Upper lobe of left lung (tissue), 4 donors: ENCODE results near the gene SPOCK1.

ENCODE experiments used
- POLR2AphosphoS5 ChIP-seq, 2 donors: sonication (generic); formaldehyde crosslinking; IDR thresholded peaks; one replicate each; pipeline ENCODE4 v1.5.1; 2017; ENCODE audit warnings: antibody characterized with exemption in 2 of 2
- TF ChIP-seq, protein P1 (sequence below), 6 experiments: fragments of 450-650 bp in 4 of 6; fragments of 200-600 bp in 2 of 6; sonication (generic) in 2 of 6; IDR thresholded peaks; one replicate each; pipeline ENCODE4 v1.5.1; 2016 to 2019; ENCODE audit warnings: antibody characterized with exemption in 6 of 6

DNA sequence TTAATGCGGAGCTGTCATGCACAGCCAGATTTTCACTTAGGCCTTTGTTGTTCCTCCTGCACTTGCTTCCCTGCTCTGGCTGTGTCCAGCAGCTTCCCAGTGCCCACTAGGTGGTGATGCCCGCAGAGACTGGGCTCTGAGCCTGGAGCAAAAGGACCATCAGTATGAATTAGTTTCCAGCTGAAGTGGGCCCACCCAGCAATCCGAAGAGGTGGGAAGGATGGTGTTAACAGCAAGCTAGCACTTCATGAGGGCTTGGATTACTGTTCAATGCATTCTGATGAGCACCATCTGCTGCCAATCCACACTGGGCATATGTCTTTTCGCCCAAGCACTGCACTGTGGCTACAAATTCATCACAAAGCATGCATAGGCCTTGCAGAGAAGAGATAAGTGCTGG lies 459.1 kb downstream of the SPOCK1 start:
- TF ChIP-seq, protein P1, sequence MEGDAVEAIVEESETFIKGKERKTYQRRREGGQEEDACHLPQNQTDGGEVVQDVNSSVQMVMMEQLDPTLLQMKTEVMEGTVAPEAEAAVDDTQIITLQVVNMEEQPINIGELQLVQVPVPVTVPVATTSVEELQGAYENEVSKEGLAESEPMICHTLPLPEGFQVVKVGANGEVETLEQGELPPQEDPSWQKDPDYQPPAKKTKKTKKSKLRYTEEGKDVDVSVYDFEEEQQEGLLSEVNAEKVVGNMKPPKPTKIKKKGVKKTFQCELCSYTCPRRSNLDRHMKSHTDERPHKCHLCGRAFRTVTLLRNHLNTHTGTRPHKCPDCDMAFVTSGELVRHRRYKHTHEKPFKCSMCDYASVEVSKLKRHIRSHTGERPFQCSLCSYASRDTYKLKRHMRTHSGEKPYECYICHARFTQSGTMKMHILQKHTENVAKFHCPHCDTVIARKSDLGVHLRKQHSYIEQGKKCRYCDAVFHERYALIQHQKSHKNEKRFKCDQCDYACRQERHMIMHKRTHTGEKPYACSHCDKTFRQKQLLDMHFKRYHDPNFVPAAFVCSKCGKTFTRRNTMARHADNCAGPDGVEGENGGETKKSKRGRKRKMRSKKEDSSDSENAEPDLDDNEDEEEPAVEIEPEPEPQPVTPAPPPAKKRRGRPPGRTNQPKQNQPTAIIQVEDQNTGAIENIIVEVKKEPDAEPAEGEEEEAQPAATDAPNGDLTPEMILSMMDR (IDR thresholded peaks at IDR 0.05): no peak
- no peak for TF ChIP-seq POLR2AphosphoS5 (IDR thresholded peaks at IDR 0.05)
